Mesenchymal stem cell (in vitro differentiated cells and primary cell): ENCODE measurements around the gene SRSF3.

Experiments
- DNase-seq: peaks from one replicate; pipeline ENCODE4 v3.0.0-alpha.2; 2013
- H2AFZ ChIP-seq: one replicate; pipeline ENCODE4 v1.6.1; 2013; ENCODE audit warnings: low read depth, mild to moderate bottlenecking, control low read depth, inconsistent platforms, low read length, moderate library complexity
- H2AK5ac ChIP-seq: 2 replicates; pipeline ENCODE4 v1.6.1; 2013; ENCODE audit warnings: low read length, moderate library complexity, mild to moderate bottlenecking, inconsistent platforms; ENCODE audit not compliant: severe bottlenecking
- H2BK120ac ChIP-seq: one replicate; pipeline ENCODE4 v1.6.1; 2013; ENCODE audit warnings: low read depth, mild to moderate bottlenecking, inconsistent platforms, low read length, moderate library complexity
- H2BK12ac ChIP-seq, 2 experiments: one replicate each; pipeline ENCODE4 v1.6.1; 2013; ENCODE audit warnings: inconsistent platforms in 2 of 2, low read length in 2 of 2, mild to moderate bottlenecking in 2 of 2, moderate library complexity in 2 of 2, control low read depth in 1 of 2
- H2BK15ac ChIP-seq: one replicate; pipeline ENCODE4 v1.6.1; 2013; ENCODE audit warnings: mild to moderate bottlenecking, low read depth, inconsistent platforms; ENCODE audit not compliant: poor library complexity, severe bottlenecking
- H2BK5ac ChIP-seq: 2 replicates; pipeline ENCODE4 v1.6.1; 2013; ENCODE audit warnings: low read depth, mild to moderate bottlenecking, low read length, control low read depth, inconsistent platforms; ENCODE audit not compliant: poor library complexity, severe bottlenecking
- H3K14ac ChIP-seq, 2 experiments: one replicate each; pipeline ENCODE4 v1.6.1; 2013; ENCODE audit warnings: inconsistent platforms in 2 of 2, low read length in 2 of 2, control low read depth in 1 of 2, mild to moderate bottlenecking in 1 of 2, moderate library complexity in 1 of 2
- H3K18ac ChIP-seq, 2 experiments: one replicate each; pipeline ENCODE4 v1.6.1; 2013; ENCODE audit warnings: inconsistent platforms in 2 of 2, low read length in 2 of 2, control low read depth in 1 of 2, low read depth in 1 of 2, mild to moderate bottlenecking in 1 of 2
- H3K23ac ChIP-seq, 2 experiments: one replicate each; pipeline ENCODE4 v1.6.1; 2013; ENCODE audit warnings: inconsistent platforms in 2 of 2, low read length in 2 of 2, mild to moderate bottlenecking in 2 of 2, moderate library complexity in 2 of 2, control low read depth in 1 of 2
- H3K27ac ChIP-seq: 2 replicates; pipeline ENCODE4 v1.5.1; 2013; ENCODE audit warnings: mild to moderate bottlenecking, moderate library complexity, low read length, control low read depth, inconsistent platforms; ENCODE audit not compliant: poor library complexity, severe bottlenecking
- H3K27me3 ChIP-seq, 2 experiments: 2 replicates each; pipeline versions ENCODE4 v1.6.1 to v1.7.0; 2013; ENCODE audit warnings: low read length in 2 of 2, mild to moderate bottlenecking in 2 of 2, moderate library complexity in 2 of 2, control low read depth in 1 of 2, inconsistent platforms in 1 of 2; ENCODE audit not compliant: control insufficient read depth in 1 of 2, insufficient read depth in 1 of 2
- H3K36me3 ChIP-seq, 2 experiments: 2 replicates each; pipeline versions ENCODE4 v1.6.1 to v1.7.0; 2013; ENCODE audit warnings: low read length in 2 of 2, control low read depth in 1 of 2, inconsistent platforms in 1 of 2, low read depth in 1 of 2, mild to moderate bottlenecking in 1 of 2; ENCODE audit not compliant: insufficient read depth in 2 of 2, control insufficient read depth in 1 of 2
- H3K4ac ChIP-seq, 2 experiments: one replicate each; pipeline ENCODE4 v1.6.1; 2013; ENCODE audit warnings: inconsistent platforms in 2 of 2, low read length in 2 of 2, mild to moderate bottlenecking in 2 of 2, moderate library complexity in 2 of 2, control low read depth in 1 of 2, low read depth in 1 of 2
- H3K4me1 ChIP-seq: 2 replicates; pipeline ENCODE4 v1.6.1; 2013; ENCODE audit warnings: low read depth, low read length, control low read depth; ENCODE audit not compliant: control insufficient read depth, insufficient read depth
- H3K4me2 ChIP-seq: 2 replicates; pipeline ENCODE4 v1.6.1; 2013; ENCODE audit warnings: low read length, mild to moderate bottlenecking, inconsistent platforms; ENCODE audit not compliant: poor library complexity, severe bottlenecking
- H3K4me3 ChIP-seq, 2 experiments: 2 replicates each; pipeline versions ENCODE4 v1.5.1 to v1.7.0; 2013; ENCODE audit warnings: low read length in 2 of 2, mild to moderate bottlenecking in 2 of 2, control low read depth in 1 of 2, low read depth in 1 of 2; ENCODE audit not compliant: insufficient read depth in 1 of 2
- H3K79me1 ChIP-seq: replicated peaks from 2 replicates; pipeline ENCODE4 v1.6.1; 2013; ENCODE audit warnings: mild to moderate bottlenecking, control low read depth, low read length, inconsistent platforms; ENCODE audit not compliant: poor library complexity, severe bottlenecking
- H3K9ac ChIP-seq: 2 replicates; pipeline ENCODE4 v1.7.0; 2013; ENCODE audit warnings: mild to moderate bottlenecking, low read length, moderate library complexity
- H3K9me3 ChIP-seq: 2 replicates; pipeline ENCODE4 v1.7.0; 2013; ENCODE audit warnings: mild to moderate bottlenecking, low read length; ENCODE audit not compliant: control insufficient read depth
- H4K8ac ChIP-seq: one replicate; pipeline ENCODE4 v1.6.1; 2013; ENCODE audit warnings: inconsistent platforms, mild to moderate bottlenecking, low read length, moderate library complexity
- H4K91ac ChIP-seq: one replicate; pipeline ENCODE4 v1.6.1; 2013; ENCODE audit warnings: mild to moderate bottlenecking, low read length, inconsistent platforms
- WGBS: methylation state at CpG from one replicate; pipeline ENCODE4 v1.1.7; 2013; ENCODE audit warnings: mixed read lengths; 5-methylcytosine and 5-hydroxymethylcytosine counted together

SRSF3 gene

DNA sequence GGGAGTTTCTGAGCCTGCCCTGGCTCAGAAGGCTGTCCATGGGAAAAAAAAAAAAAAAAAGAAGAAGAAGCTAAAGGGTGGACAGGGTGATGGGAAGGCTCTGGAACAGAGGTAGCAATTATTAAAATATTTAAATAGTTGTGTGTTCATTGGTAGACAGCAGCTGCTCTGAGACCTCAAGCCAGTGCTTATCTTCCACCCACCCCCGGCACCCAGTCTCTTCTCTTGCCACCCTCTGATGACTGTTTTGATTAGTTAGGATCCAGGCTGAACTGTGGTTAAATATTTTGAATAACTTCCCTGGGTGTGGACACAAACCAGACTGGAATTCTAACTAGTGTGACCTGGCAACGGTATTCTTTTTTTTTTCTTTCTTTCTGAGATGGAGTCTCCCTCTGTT is 16.9 kb upstream of the SRSF3 start:
- no peak overlapping the region for H4K91ac ChIP-seq
- peaks cover 7% of the 10 kb centered on the region for H3K4me1 ChIP-seq
- peaks cover 2% of the 10 kb centered on the region for H3K79me1 ChIP-seq
- H3K4me3 ChIP-seq, result no peak overlapping the region
- no peak overlapping the region for H3K4ac ChIP-seq
- H2BK12ac ChIP-seq, result no peak overlapping the region
- H2BK120ac ChIP-seq, result no peak overlapping the region
- H3K23ac ChIP-seq, result no peak overlapping the region
- peak; percentile 52 for DNase-seq
- no peak overlapping the region for H3K18ac ChIP-seq
- H2AFZ ChIP-seq, result no peak overlapping the region
- no peaks in the 10 kb centered on the region for H3K36me3 ChIP-seq
- H2BK5ac ChIP-seq, result no peak overlapping the region
- H3K27me3 ChIP-seq, result no peaks in the 10 kb centered on the region
- H3K14ac ChIP-seq, result no peak overlapping the region
- WGBS, result 0% methylated on average over 1 of the region's 2 CpGs
- no peak overlapping the region for H3K4me2 ChIP-seq
- H3K9ac ChIP-seq, result peak overlapping the region; percentile 26
- no peak overlapping the region for H4K8ac ChIP-seq
- no peak overlapping the region for H2BK15ac ChIP-seq
- peak overlapping the region; percentile 50 for H3K27ac ChIP-seq
- H3K9me3 ChIP-seq, result no peaks in the 10 kb centered on the region
- no peak overlapping the region for H2AK5ac ChIP-seq

DNA sequence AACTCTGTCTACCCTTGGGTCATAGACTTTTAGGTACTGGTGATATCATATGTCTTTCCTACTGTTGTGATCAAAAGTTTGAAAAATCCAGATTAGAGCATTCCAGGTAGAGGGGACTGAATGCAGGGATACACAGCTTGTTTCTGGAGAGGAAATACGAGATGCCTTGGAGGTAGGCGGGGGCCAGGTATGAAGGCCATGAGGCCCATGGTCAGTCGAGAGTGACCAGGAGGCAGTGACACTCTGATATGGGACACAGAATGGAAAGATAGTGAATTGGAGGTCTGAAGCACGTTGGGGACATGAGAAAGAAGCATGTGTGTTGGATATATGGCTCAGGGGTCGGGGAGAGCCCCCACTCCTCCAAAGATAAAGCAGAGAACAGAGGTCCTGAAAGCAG is 16.1 kb upstream of the SRSF3 start:
- Histone ChIP-seq H3K23ac (no peak overlapping the region), H4K91ac (peak overlapping the region; percentile 6), H2BK120ac (no peak overlapping the region), H2AFZ (no peak overlapping the region), H3K36me3 (no peaks in the 10 kb centered on the region), H3K79me1 (peaks cover 2% of the 10 kb centered on the region), H2BK15ac (peak overlapping the region; percentile 6), H4K8ac (no peak overlapping the region), H3K14ac (peak overlapping the region in 1 of 2 experiments; percentile 51), H2BK12ac (peak overlapping the region; percentile 38 to 83), H2BK5ac (peak overlapping the region; percentile 33), H2AK5ac (peak overlapping the region; percentile 98), H3K9ac (no peak overlapping the region), H3K9me3 (no peaks in the 10 kb centered on the region), H3K18ac (peak overlapping the region; percentile 3 to 19), H3K4ac (peak overlapping the region in 1 of 2 experiments; percentile 62), H3K4me1 (peaks cover 7% of the 10 kb centered on the region), H3K4me2 (no peak overlapping the region), H3K4me3 (no peak overlapping the region), H3K27ac (no peak overlapping the region), H3K27me3 (no peaks in the 10 kb centered on the region)
- DNase-seq, result no peak
- 92% methylated on average over 5 of the region's 5 CpGs for WGBS

DNA sequence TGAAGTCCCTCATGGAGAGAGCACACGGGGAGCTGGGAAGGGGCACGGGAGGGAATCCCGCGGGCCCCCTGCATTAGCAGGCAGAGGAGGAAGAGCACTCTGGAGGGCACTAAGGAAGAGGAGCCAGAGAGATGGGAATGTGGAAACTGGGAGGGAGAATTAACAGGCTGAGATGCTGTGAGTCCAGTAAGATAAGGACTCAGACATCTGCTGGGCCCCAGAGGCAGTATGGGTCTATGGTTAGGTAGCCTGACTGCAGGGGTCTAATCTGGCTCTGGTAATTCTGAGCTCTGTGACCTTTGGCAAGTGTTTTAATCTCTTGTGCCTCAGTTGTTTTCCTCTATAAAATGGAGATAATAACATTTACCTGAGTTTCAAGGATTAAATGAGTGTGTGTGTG is 15.7 kb upstream of the SRSF3 start:
- H2BK12ac ChIP-seq, result peak overlapping the region; percentile 38 to 83
- no peaks in the 10 kb centered on the region for H3K36me3 ChIP-seq
- H2BK120ac ChIP-seq, result no peak overlapping the region
- peaks cover 2% of the 10 kb centered on the region for H3K79me1 ChIP-seq
- H3K4me2 ChIP-seq, result no peak overlapping the region
- no peaks in the 10 kb centered on the region for H3K9me3 ChIP-seq
- H3K9ac ChIP-seq, result no peak overlapping the region
- no peak for DNase-seq
- no peak overlapping the region for H3K23ac ChIP-seq
- H4K8ac ChIP-seq, result no peak overlapping the region
- peaks cover 7% of the 10 kb centered on the region for H3K4me1 ChIP-seq
- H4K91ac ChIP-seq, result no peak overlapping the region
- H3K4me3 ChIP-seq, result no peak overlapping the region
- WGBS, result 92% methylated on average over 4 of the region's 4 CpGs
- H3K27me3 ChIP-seq, result no peaks in the 10 kb centered on the region
- H3K4ac ChIP-seq, result peak overlapping the region in 1 of 2 experiments; percentile 21
- H3K27ac ChIP-seq, result no peak overlapping the region
- H3K14ac ChIP-seq, result peak overlapping the region in 1 of 2 experiments; percentile 51
- H2AK5ac ChIP-seq, result peak overlapping the region; percentile 98
- H2BK5ac ChIP-seq, result peak overlapping the region; percentile 33
- peak overlapping the region in 1 of 2 experiments; percentile 16 for H3K18ac ChIP-seq
- H2AFZ ChIP-seq, result no peak overlapping the region
- H2BK15ac ChIP-seq, result peak overlapping the region; percentile 6

DNA sequence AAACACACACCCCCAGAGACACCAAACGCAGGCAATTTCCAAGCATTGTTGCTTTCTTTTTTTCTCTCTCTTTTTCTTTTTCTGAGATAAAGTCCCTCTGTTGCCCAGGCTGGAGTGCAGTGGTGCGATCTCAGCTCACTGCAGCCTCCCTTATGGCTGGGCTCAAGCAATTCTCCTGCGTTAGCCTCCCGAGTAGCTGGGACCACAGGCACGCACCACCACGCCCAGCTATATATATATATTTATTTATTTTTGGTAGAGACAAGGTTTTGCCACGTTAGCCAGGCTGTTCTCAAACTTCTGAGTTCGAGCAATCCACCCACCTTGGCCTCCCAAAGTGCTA is 14.0 kb upstream of the SRSF3 start:
- H4K91ac ChIP-seq, result peak overlapping the region; percentile 25
- H3K9me3 ChIP-seq, result no peaks in the 10 kb centered on the region
- peak overlapping the region; percentile 71 for H3K9ac ChIP-seq
- no peak overlapping the region for H2BK5ac ChIP-seq
- no peak overlapping the region for H2AFZ ChIP-seq
- no peaks in the 10 kb centered on the region for H3K36me3 ChIP-seq
- no peak overlapping the region for H2AK5ac ChIP-seq
- no peak overlapping the region for H2BK12ac ChIP-seq
- peak overlapping the region; percentile 89 for H3K27ac ChIP-seq
- H3K27me3 ChIP-seq, result no peaks in the 10 kb centered on the region
- H3K14ac ChIP-seq, result no peak overlapping the region
- H3K4me1 ChIP-seq, result peaks cover 10% of the 10 kb centered on the region
- no peak overlapping the region for H2BK15ac ChIP-seq
- H3K4me3 ChIP-seq, result no peak overlapping the region
- H4K8ac ChIP-seq, result peak overlapping the region; percentile 72
- H3K23ac ChIP-seq, result no peak overlapping the region
- H3K18ac ChIP-seq, result peak overlapping the region; percentile 16 to 28
- H2BK120ac ChIP-seq, result no peak overlapping the region
- peaks cover 2% of the 10 kb centered on the region for H3K79me1 ChIP-seq
- WGBS, result 81% methylated on average over 4 of the region's 8 CpGs
- H3K4ac ChIP-seq, result no peak overlapping the region
- peak overlapping the region; percentile 27 for H3K4me2 ChIP-seq
- no peak for DNase-seq
